Astrocyte of the cerebellum (primary cell): ENCODE data around the gene SFT2D1.
A peak's percentile ranks its signal among the peaks of the same experiment; 100 is the strongest.

Source experiments
- DNase-seq: peaks from one replicate; pipeline ENCODE4 v3.0.0-alpha.2; 2011; ENCODE audit warnings: low read depth
- H3K4me3 ChIP-seq: 2 replicates; pipeline ENCODE4 v1.5.1; 2011; ENCODE audit warnings: mild to moderate bottlenecking, low read depth, low read length, moderate library complexity
- in situ Hi-C: cut with HindIII; loops from 2 replicates; pipeline ENCODE4 v1.10.0; 2017; ENCODE audit warnings: low sequenced_read_pairs
- TF ChIP-seq, protein P1 (sequence below): IDR thresholded peaks from 2 replicates; pipeline ENCODE4 v1.5.1; 2012; ENCODE audit warnings: low read length, low read depth, moderate library complexity, mild to moderate bottlenecking; ENCODE audit errors: missing control alignments

The SFT2D1 gene

GRCh38 chr6:166314454-166314853 lies 27.9 kb downstream of the SFT2D1 start:
- TF ChIP-seq, protein P1, sequence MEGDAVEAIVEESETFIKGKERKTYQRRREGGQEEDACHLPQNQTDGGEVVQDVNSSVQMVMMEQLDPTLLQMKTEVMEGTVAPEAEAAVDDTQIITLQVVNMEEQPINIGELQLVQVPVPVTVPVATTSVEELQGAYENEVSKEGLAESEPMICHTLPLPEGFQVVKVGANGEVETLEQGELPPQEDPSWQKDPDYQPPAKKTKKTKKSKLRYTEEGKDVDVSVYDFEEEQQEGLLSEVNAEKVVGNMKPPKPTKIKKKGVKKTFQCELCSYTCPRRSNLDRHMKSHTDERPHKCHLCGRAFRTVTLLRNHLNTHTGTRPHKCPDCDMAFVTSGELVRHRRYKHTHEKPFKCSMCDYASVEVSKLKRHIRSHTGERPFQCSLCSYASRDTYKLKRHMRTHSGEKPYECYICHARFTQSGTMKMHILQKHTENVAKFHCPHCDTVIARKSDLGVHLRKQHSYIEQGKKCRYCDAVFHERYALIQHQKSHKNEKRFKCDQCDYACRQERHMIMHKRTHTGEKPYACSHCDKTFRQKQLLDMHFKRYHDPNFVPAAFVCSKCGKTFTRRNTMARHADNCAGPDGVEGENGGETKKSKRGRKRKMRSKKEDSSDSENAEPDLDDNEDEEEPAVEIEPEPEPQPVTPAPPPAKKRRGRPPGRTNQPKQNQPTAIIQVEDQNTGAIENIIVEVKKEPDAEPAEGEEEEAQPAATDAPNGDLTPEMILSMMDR, result no peak
- no peak for DNase-seq
- in situ Hi-C loops, result no loop called here
- H3K4me3 ChIP-seq, result no peak overlapping the region

- no peak overlapping the region for H3K4me3 ChIP-seq
- TF ChIP-seq, protein P1, result peak; percentile 77
- no peak for DNase-seq
- in situ Hi-C loops, result no loop called here
Measured at GRCh38 chr6:166313255-166314070, 28.9 kb downstream of the SFT2D1 start.

GRCh38 chr6:166312832-166313231 lies 29.5 kb downstream of the SFT2D1 start:
- no peak overlapping the region for H3K4me3 ChIP-seq
- in situ Hi-C loops, result no loop called here
- TF ChIP-seq, protein P1, result no peak
- DNase-seq, result no peak

GRCh38 chr6:166310634-166311033 lies 31.7 kb downstream of the SFT2D1 start:
- no peak for DNase-seq
- H3K4me3 ChIP-seq, result no peak overlapping the region
- TF ChIP-seq, protein P1, result no peak
- in situ Hi-C loops, result no loop called here

GRCh38 chr6:166309977-166310376 lies 32.4 kb downstream of the SFT2D1 start:
- in situ Hi-C loops, result no loop called here
- TF ChIP-seq, protein P1, result no peak
- DNase-seq, result no peak
- no peak overlapping the region for H3K4me3 ChIP-seq

GRCh38 chr6:166308769-166309589 lies 33.4 kb downstream of the SFT2D1 start:
- in situ Hi-C loops, result no loop called here
- TF ChIP-seq, protein P1, result no peak
- H3K4me3 ChIP-seq, result no peak overlapping the region
- no peak for DNase-seq
